HepG2 (cell line): Measurements from ENCODE around the gene SRP72. TPM values are rescaled to one million over a fixed set of nuclear protein-coding genes. Genes with fewer than 3 reads are reported as not detected.

ENCODE experiments used
- ATAC-seq: fragments of 200-7000 bp; cut with Tn5 transposase; 3 replicates; pipeline ENCODE4 v1.9.1; 2020; ENCODE audit warnings: mild to moderate bottlenecking, moderate library complexity
- BruUV-seq: library from RNA; stranded (reverse); fragments of 400-500 nt; replicated peaks from 2 replicates; lab custom pipeline; 2021; lab: Mats Ljungman, UMichigan
- CTCF ChIA-PET: fragments of 300-600 bp; formaldehyde crosslinking; extraction: SDS; loops from one replicate; lab custom pipeline; 2021; ENCODE audit warnings: low total read pairs, inconsistent platforms, low intra/inter-chr PET ratio; lab: Yijun Ruan, JAX
- POLR2A ChIA-PET: fragments of 350-600 bp; sonication (Branson Sonifier 250); formaldehyde crosslinking; loops from one replicate; lab custom pipeline; 2020; ENCODE audit warnings: antibody characterized with exemption, inconsistent platforms; lab: Yijun Ruan, JAX
- DNase-seq: peaks from one replicate; pipeline ENCODE4 v3.0.0-alpha.2; 2015; ENCODE audit warnings: low spot score
- FAIRE-seq: peaks from 3 replicates; lab custom pipeline; 2011; peaks lifted over from hg19 to GRCh38; lab: Jason Lieb, UNC
- H2AFZ ChIP-seq: one replicate; pipeline ENCODE4 v1.6.1; 2011; ENCODE audit warnings: low read length, inconsistent platforms
- H3K27ac ChIP-seq: fragments of 300-600 bp; 3 replicates; pipeline ENCODE4 v1.8.0; 2011; ENCODE audit warnings: mixed run types, mild to moderate bottlenecking, mixed read lengths, low read length, inconsistent platforms; ENCODE audit not compliant: insufficient read depth; ENCODE audit errors: extremely low read length
- H3K27me3 ChIP-seq, 2 experiments: fragments of 200-600 bp in 1 of 2; 2 replicates in 1 of 2; 3 replicates in 1 of 2; pipeline versions ENCODE4 v1.6.0 to v1.8.0; 2011; ENCODE audit warnings: low read length in 2 of 2, mild to moderate bottlenecking in 2 of 2, moderate library complexity in 2 of 2, inconsistent platforms in 1 of 2; ENCODE audit not compliant: insufficient read depth in 2 of 2, control insufficient read depth in 1 of 2
- H3K36me3 ChIP-seq, 2 experiments: fragments of 200-600 bp in 1 of 2; replicated peaks in 1 of 2; 2 replicates in 1 of 2; 3 replicates in 1 of 2; pipeline versions ENCODE4 v1.5.1 to v1.8.0; 2011; ENCODE audit warnings: low read length in 2 of 2, inconsistent platforms in 1 of 2; ENCODE audit not compliant: insufficient read depth in 2 of 2, control insufficient read depth in 1 of 2
- H3K4me1 ChIP-seq: 2 replicates; pipeline ENCODE4 v1.5.1; 2012; ENCODE audit warnings: low read length, inconsistent platforms; ENCODE audit not compliant: insufficient read depth
- H3K4me2 ChIP-seq: 2 replicates; pipeline ENCODE4 v1.6.0; 2011; ENCODE audit warnings: low read depth, low read length, inconsistent platforms
- H3K4me3 ChIP-seq, 3 experiments: fragments of 200-600 bp in 1 of 3; sonication (generic), shearing (Covaris generic) in 1 of 3; replicated peaks in 1 of 3; 2 replicates each; pipeline ENCODE4 v1.5.1; 2011 to 2016; ENCODE audit warnings: low read length in 3 of 3, inconsistent platforms in 2 of 3, low read depth in 2 of 3, mild to moderate bottlenecking in 2 of 3, control low read depth in 1 of 3, mixed read lengths in 1 of 3; ENCODE audit not compliant: insufficient read depth in 1 of 3
- H3K79me2 ChIP-seq: one replicate; pipeline ENCODE4 v1.6.1; 2011; ENCODE audit warnings: low read length, inconsistent platforms; ENCODE audit not compliant: insufficient read depth
- H3K9ac ChIP-seq: 2 replicates; pipeline ENCODE4 v1.6.0; 2011; ENCODE audit warnings: mild to moderate bottlenecking, low read depth, low read length, inconsistent platforms; ENCODE audit not compliant: insufficient read depth
- H3K9me3 ChIP-seq: 2 replicates; pipeline ENCODE4 v1.5.1; 2012; ENCODE audit warnings: mild to moderate bottlenecking, low read length
- H4K20me1 ChIP-seq: 2 replicates; pipeline ENCODE4 v1.6.0; 2011; ENCODE audit warnings: inconsistent platforms, mild to moderate bottlenecking, low read length, moderate library complexity; ENCODE audit not compliant: insufficient read depth
- CBX2 ChIP-seq, 2 experiments: fragments of 200-600 bp in 1 of 2; sonication (generic); formaldehyde crosslinking in 1 of 2; IDR thresholded peaks; 2 replicates each; pipeline versions ENCODE4 v1.7.0 to v1.8.1; 2018 to 2022; ENCODE audit warnings: low read depth in 2 of 2, low read length in 1 of 2, mild to moderate bottlenecking in 1 of 2, missing genetic modification reagents in 1 of 2
- EHMT2 ChIP-seq: fragments of 200-600 bp; sonication (generic); IDR thresholded peaks from 2 replicates; pipeline ENCODE4 v1.7.0; 2017; ENCODE audit warnings: antibody characterized with exemption, low read depth, low read length, borderline replicate concordance
- NFE2 ChIP-seq: sonication (generic); formaldehyde crosslinking; IDR thresholded peaks from 2 replicates; pipeline ENCODE4 v1.4.0; 2020; ENCODE audit warnings: missing genetic modification reagents
- RFX5 ChIP-seq: IDR thresholded peaks from 2 replicates; pipeline ENCODE4 v1.6.1; 2011; ENCODE audit warnings: low read depth, low read length, improper control_type of control experiment
- SMAD3 ChIP-seq: sonication (generic); formaldehyde crosslinking; IDR thresholded peaks from 2 replicates; pipeline ENCODE4 v1.4.0; 2020; ENCODE audit warnings: missing genetic modification reagents
- ZFX ChIP-seq: sonication (generic); formaldehyde crosslinking; IDR thresholded peaks from 2 replicates; pipeline ENCODE4 v1.4.0; 2020; ENCODE audit warnings: mild to moderate bottlenecking, low read depth, missing genetic modification reagents, moderate library complexity
- ZNF34 ChIP-seq: sonication (generic); formaldehyde crosslinking; IDR thresholded peaks from 2 replicates; pipeline ENCODE4 v1.4.0; 2020; ENCODE audit warnings: mild to moderate bottlenecking, missing genetic modification reagents, borderline replicate concordance
- ZNF501 ChIP-seq: sonication (generic); formaldehyde crosslinking; IDR thresholded peaks from 2 replicates; pipeline ENCODE4 v1.5.1; 2020; ENCODE audit warnings: mild to moderate bottlenecking, moderate library complexity, missing genetic modification reagents
- ZNF776 ChIP-seq: sonication (generic); formaldehyde crosslinking; IDR thresholded peaks from 2 replicates; pipeline ENCODE4 v1.4.0; 2020; ENCODE audit warnings: mild to moderate bottlenecking, missing genetic modification reagents
- ZSCAN29 ChIP-seq: sonication (generic); formaldehyde crosslinking; conservative IDR thresholded peaks from 2 replicates; pipeline ENCODE4 v1.4.0; 2020; ENCODE audit warnings: mild to moderate bottlenecking, missing genetic modification reagents
- WGBS: methylation state at CpG from one replicate; pipeline ENCODE4 v1.1.6; 2017; ENCODE audit warnings: low lambda C conversion rate; 5-methylcytosine and 5-hydroxymethylcytosine counted together
- in situ Hi-C: cut with HindIII; loops from 2 replicates; pipeline ENCODE4 v1.10.0; 2017; ENCODE audit warnings: low pct_unique_long_range_greater_than_20kb; ENCODE audit not compliant: extremely low pct_ligation_motif_present
- intact Hi-C: fragments of 100-400 bp; cut with micrococcal nuclease; formaldehyde crosslinking; loops from one replicate; pipeline ENCODE4 v1.10.0; 2022; ENCODE audit not compliant: unreplicated experiment
- polyA plus RNA-seq, 8 experiments: library from polyadenylated mRNA; depleted of rRNA in 3 of 8; stranded (reverse) in 7 of 8; unstranded in 1 of 8; fragments of >200 nt; fragmentation: Illumina TruSeq in 4 of 8; extraction: Trizol in 4 of 8; gene quantifications; 2 replicates each; pipeline versions ENCODE4 v1.2.1 to v1.2.3, GENCODE V29; 2011 to 2016; ENCODE audit warnings: low read depth in 4 of 8, missing spikeins in 1 of 8, mixed read lengths in 1 of 8; ENCODE audit not compliant: insufficient read depth in 1 of 8
- total RNA-seq, 5 experiments: library from RNA; depleted of rRNA; stranded (reverse); fragments of >200 nt; fragmentation: Illumina TruSeq; extraction: Trizol; gene quantifications; 2 replicates each; pipeline ENCODE4 v1.2.3, GENCODE V29; 2016; ENCODE audit warnings: low read depth in 1 of 5
- TF ChIP-seq, protein P1 (sequence below): sonication (generic); formaldehyde crosslinking; IDR thresholded peaks from 2 replicates; pipeline ENCODE4 v1.5.1; 2020; ENCODE audit warnings: mild to moderate bottlenecking, missing genetic modification reagents, moderate library complexity
- TF ChIP-seq, protein P2 (sequence below): sonication (generic); formaldehyde crosslinking; IDR thresholded peaks from 2 replicates; pipeline ENCODE4 v1.4.0; 2020; ENCODE audit warnings: missing genetic modification reagents

The SRP72 gene
- total and polyA plus RNA-seq, 2 of the 13 experiments (the other 11 are each of a cell fraction or from before 2014, with no cell fraction given) = 64.9 to 75.6 TPM

DNA sequence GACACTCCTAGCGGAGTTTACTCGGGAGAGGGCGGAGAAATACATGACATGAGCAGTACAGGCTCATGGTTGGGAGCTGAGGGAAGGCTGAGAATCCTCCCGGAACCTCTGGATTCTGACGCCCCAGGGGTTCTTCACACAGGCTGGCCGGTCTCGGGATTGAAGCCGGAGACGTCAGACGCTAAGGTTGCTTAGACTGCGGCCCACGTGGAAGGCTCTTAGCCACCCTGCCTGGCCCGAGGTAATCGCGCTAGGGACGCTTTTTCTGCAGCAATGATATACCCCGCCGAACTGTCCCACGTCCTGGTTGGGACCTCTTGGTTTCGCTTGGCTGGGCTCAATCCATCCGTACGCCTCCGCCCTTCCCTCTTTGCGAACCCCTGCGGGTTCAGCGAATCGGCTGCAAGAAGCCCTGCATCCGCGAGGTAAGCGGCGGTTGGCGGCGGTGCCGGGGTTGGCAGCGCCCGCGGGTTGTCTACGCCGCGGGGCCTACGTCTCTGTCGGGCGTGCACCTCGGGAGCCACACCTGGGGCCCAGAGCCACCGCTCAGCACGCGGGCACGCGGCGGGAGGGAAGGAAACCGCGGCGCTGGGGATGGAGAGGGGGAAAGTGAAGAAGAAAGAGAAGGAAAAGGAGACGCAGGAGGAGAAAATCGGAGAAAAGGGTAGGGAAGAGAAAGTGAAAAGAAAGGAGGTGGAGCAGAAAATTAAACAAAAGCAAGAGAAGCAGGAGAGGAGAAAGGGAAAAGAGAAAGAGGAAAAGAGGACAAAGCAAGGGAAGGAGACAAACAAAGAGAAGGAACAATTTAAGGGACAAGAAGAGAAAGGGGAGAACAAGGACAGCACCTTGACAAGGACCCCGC lies 38.1 kb downstream of the SRP72 start, which contains the start of gene ARL9:
Gene ARL9, plus strand, starts transcription at position 523 of the 862 bp plus-strand sequence. Its CDS starts 72 bp downstream, at position 595.
- H2AFZ ChIP-seq = no peak within 1 kb of the TSS
- intact Hi-C loops = no loop called here
- FAIRE-seq = no peak
- TF ChIP-seq NFE2 (CRISPR knock-in tag) (no peak), ZNF501 (CRISPR knock-in tag) (no peak), ZFX (peak; percentile 17; the same call in 1 of the 2 replicates), RFX5 (no peak), EHMT2 (no peak), ZSCAN29 (CRISPR knock-in tag) (no peak), CBX2 (IDR thresholded peaks at IDR 0.05; ENCODE audit: low read depth, low read length) (no peak), CBX2 (CRISPR knock-in tag; IDR thresholded peaks at IDR 0.05; ENCODE audit: low read depth) (no peak), ZNF776 (CRISPR knock-in tag) (no peak), SMAD3 (no peak), ZNF34 (CRISPR knock-in tag) (no peak)
- TF ChIP-seq, protein P1, sequence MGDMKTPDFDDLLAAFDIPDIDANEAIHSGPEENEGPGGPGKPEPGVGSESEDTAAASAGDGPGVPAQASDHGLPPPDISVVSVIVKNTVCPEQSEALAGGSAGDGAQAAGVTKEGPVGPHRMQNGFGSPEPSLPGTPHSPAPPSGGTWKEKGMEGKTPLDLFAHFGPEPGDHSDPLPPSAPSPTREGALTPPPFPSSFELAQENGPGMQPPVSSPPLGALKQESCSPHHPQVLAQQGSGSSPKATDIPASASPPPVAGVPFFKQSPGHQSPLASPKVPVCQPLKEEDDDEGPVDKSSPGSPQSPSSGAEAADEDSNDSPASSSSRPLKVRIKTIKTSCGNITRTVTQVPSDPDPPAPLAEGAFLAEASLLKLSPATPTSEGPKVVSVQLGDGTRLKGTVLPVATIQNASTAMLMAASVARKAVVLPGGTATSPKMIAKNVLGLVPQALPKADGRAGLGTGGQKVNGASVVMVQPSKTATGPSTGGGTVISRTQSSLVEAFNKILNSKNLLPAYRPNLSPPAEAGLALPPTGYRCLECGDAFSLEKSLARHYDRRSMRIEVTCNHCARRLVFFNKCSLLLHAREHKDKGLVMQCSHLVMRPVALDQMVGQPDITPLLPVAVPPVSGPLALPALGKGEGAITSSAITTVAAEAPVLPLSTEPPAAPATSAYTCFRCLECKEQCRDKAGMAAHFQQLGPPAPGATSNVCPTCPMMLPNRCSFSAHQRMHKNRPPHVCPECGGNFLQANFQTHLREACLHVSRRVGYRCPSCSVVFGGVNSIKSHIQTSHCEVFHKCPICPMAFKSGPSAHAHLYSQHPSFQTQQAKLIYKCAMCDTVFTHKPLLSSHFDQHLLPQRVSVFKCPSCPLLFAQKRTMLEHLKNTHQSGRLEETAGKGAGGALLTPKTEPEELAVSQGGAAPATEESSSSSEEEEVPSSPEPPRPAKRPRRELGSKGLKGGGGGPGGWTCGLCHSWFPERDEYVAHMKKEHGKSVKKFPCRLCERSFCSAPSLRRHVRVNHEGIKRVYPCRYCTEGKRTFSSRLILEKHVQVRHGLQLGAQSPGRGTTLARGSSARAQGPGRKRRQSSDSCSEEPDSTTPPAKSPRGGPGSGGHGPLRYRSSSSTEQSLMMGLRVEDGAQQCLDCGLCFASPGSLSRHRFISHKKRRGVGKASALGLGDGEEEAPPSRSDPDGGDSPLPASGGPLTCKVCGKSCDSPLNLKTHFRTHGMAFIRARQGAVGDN (CRISPR knock-in tag) = peak; percentile 65
- TF ChIP-seq, protein P2, sequence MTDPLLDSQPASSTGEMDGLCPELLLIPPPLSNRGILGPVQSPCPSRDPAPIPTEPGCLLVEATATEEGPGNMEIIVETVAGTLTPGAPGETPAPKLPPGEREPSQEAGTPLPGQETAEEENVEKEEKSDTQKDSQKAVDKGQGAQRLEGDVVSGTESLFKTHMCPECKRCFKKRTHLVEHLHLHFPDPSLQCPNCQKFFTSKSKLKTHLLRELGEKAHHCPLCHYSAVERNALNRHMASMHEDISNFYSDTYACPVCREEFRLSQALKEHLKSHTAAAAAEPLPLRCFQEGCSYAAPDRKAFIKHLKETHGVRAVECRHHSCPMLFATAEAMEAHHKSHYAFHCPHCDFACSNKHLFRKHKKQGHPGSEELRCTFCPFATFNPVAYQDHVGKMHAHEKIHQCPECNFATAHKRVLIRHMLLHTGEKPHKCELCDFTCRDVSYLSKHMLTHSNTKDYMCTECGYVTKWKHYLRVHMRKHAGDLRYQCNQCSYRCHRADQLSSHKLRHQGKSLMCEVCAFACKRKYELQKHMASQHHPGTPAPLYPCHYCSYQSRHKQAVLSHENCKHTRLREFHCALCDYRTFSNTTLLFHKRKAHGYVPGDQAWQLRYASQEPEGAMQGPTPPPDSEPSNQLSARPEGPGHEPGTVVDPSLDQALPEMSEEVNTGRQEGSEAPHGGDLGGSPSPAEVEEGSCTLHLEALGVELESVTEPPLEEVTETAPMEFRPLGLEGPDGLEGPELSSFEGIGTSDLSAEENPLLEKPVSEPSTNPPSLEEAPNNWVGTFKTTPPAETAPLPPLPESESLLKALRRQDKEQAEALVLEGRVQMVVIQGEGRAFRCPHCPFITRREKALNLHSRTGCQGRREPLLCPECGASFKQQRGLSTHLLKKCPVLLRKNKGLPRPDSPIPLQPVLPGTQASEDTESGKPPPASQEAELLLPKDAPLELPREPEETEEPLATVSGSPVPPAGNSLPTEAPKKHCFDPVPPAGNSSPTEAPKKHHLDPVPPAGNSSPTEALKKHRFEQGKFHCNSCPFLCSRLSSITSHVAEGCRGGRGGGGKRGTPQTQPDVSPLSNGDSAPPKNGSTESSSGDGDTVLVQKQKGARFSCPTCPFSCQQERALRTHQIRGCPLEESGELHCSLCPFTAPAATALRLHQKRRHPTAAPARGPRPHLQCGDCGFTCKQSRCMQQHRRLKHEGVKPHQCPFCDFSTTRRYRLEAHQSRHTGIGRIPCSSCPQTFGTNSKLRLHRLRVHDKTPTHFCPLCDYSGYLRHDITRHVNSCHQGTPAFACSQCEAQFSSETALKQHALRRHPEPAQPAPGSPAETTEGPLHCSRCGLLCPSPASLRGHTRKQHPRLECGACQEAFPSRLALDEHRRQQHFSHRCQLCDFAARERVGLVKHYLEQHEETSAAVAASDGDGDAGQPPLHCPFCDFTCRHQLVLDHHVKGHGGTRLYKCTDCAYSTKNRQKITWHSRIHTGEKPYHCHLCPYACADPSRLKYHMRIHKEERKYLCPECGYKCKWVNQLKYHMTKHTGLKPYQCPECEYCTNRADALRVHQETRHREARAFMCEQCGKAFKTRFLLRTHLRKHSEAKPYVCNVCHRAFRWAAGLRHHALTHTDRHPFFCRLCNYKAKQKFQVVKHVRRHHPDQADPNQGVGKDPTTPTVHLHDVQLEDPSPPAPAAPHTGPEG (CRISPR knock-in tag) = no peak

More for the DNA sequence above, 38.1 kb downstream of the SRP72 start, which contains the start of gene ARL9:
- DNase-seq = no peak
- H3K4me3 ChIP-seq = peak within 1 kb of the TSS in 2 of 3 experiments; percentile 16 to 48; a peak in 4 of 6 replicates
- no peaks in the 10 kb centered on the region for H4K20me1 ChIP-seq
- in situ Hi-C loops = no loop called here
- no peaks in the 10 kb centered on the region for H3K9me3 ChIP-seq
- WGBS = 72% methylated on average over 49 of the region's 56 CpGs
- POLR2A ChIA-PET = no interaction called here
- H3K79me2 ChIP-seq = no peaks in the 10 kb centered on the region
- no peaks in the 10 kb centered on the region for H3K27me3 ChIP-seq
- peak within 1 kb of the TSS; percentile 65 for H3K4me2 ChIP-seq
- H3K9ac ChIP-seq = no peak within 1 kb of the TSS
- ATAC-seq = peak; percentile 61
- CTCF ChIA-PET = no interaction called here
- peaks cover 2 to 13% of the 10 kb centered on the region in 2 experiments; a peak in 1 of 5 replicates for H3K36me3 ChIP-seq
- BruUV-seq = no TSS peak
- H3K27ac ChIP-seq = no peak within 1 kb of the TSS
- H3K4me1 ChIP-seq = peaks cover 18% of the 10 kb centered on the region; the same call in 1 of the 2 replicates
